Body of pancreas (tissue), 4 donors: Measurements from ENCODE around the gene RABGGTA.

Source experiments
- CTCF ChIP-seq, 7 experiments: fragments of 450-650 bp in 4 of 7; fragments of 200-600 bp in 3 of 7; sonication (generic) in 3 of 7; IDR thresholded peaks; one replicate each; pipeline ENCODE4 v1.5.1; 2016 to 2019; ENCODE audit warnings: antibody characterized with exemption in 7 of 7
- POLR2A ChIP-seq, 3 donors: fragments of 450-650 bp; IDR thresholded peaks; one replicate each; pipeline ENCODE4 v1.6.1; 2016; ENCODE audit warnings: antibody characterized with exemption in 3 of 3, mild to moderate bottlenecking in 2 of 3

GRCh38 chr14:24284501-24285035, 13.2 kb upstream of the RABGGTA start:
- TF ChIP-seq POLR2A (IDR thresholded peaks at IDR 0.05) (no peak), CTCF (IDR thresholded peaks at IDR 0.05) (no peak)
